ENCODE measurements around the gene UQCRC1.

The UQCRC1 gene

DNA sequence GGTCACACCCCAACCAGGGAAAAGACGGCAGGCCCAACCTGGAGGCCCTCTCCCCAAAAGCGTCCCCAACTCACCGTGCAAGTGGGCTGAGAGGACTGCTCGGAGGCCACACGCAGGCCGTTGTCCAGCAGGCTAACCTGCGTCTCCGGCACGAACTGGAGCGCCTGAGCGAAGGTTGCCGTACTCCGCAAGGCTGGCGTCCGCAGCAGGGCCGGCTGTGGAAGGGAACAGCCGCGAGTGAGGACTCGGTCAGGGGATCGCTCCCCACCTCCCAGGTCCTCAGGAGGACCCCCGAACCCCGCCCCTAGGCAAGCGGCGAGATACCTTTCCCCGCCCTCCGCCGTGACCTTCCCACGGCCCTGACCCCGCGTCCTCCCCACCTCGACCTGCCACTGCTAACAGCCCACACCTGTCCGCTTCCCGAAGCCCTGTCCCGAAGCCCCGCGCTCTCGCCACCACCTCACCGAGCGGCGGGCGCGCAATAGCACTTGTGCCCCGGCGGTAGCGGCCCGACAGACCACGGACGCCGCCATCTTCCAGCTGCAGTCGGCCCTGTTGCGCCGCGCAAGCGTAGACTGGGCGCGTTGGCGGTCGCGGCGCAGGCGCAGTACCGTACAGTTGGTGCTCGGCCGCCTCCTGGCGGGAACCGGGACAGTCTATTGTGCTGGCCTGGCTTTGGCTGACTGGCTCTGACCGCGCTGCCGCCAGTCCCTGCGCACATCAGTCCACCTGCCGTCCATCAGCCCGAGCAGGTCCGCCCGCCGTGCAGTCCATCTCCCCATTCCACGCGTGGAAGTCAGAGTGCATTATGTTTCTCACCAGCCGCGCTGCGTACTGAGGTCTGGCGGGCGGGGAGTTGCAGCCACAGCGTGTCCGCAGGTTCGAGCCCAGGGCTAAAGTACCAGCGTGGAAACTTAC is at the start of gene UQCRC1:
UQCRC1 (minus strand) TSS at position 559 of the 918 bp plus-strand sequence; CDS start at position 533, 26 bp downstream.
- Mint-ChIP-seq H3K4me3 (peak within 1 kb of the TSS; percentile 97), H3K36me3 (ENCODE audit: low read depth) (peaks cover 20% of the 10 kb centered on the region), H3K27ac (peak within 1 kb of the TSS; percentile 97), H3K4me1 (peaks cover 27% of the 10 kb centered on the region), H3K27me3 (no peaks in the 10 kb centered on the region), H3K9me3 (no peaks in the 10 kb centered on the region)
- DNase-seq, result peak; percentile 92
- ATAC-seq, result peak; percentile 95

- Mint-ChIP-seq H3K27me3 (peaks cover 15% of the 10 kb centered on the region), H3K4me1 (peaks cover 24% of the 10 kb centered on the region), H3K36me3 (ENCODE audit: low read depth) (peaks cover 3% of the 10 kb centered on the region), H3K27ac (peak overlapping the region; percentile 75), H3K4me3 (peak overlapping the region; percentile 73), H3K9me3 (no peaks in the 10 kb centered on the region)
- ATAC-seq (no peak), DNase-seq (peak; percentile 40)
Observed at GRCh38 chr3:48656841-48657281, 47.4 kb upstream of the UQCRC1 start.

DNA sequence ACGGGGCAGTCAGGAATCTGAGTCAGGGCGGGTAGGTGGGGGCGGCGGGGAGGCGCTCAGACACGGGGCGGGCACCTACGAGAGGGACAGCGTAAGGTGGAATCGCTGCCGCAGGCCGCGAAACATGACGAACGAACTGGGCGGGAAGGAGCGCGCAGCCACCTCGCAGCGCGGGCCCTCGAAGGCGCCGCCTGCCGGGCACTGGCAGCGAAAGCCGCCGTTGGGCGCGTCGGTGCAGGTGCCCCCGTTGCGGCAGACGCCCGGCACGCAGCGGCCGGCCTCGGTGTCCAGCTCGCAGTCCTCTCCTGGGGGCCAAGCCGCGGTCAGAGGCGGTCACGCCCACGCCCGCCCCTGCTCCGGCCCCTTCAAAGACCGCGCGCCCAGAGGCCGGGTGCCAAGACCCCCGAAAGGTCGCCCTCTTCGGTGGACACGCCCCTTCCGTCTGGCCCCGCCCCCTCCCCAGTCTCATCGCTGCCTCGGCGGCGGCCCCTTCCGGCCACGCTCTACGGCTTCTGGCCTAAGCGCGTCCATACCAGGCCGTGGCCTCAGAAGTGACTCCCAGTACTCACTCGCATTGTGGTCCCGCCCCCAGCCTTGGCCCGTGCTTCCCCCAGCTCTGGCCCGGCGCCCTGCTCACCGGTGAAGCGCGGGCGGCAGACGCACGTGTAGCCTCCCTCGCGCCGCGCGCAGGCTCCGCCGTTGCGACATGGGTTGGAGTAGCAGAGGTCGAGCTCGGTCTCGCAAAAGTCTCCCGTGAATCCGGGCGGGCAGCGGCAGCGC is 46.8 kb upstream of the UQCRC1 start:
- H3K9me3 Mint-ChIP-seq, result no peaks in the 10 kb centered on the region
- peaks cover 21% of the 10 kb centered on the region for H3K4me1 Mint-ChIP-seq
- DNase-seq, result peak; percentile 85
- peak overlapping the region; percentile 82 for H3K27ac Mint-ChIP-seq
- peak; percentile 81 for ATAC-seq
- H3K4me3 Mint-ChIP-seq, result peak overlapping the region; percentile 77
- H3K27me3 Mint-ChIP-seq, result peaks cover 13% of the 10 kb centered on the region
- peaks cover 3% of the 10 kb centered on the region for H3K36me3 Mint-ChIP-seq (ENCODE audit: low read depth)

DNA sequence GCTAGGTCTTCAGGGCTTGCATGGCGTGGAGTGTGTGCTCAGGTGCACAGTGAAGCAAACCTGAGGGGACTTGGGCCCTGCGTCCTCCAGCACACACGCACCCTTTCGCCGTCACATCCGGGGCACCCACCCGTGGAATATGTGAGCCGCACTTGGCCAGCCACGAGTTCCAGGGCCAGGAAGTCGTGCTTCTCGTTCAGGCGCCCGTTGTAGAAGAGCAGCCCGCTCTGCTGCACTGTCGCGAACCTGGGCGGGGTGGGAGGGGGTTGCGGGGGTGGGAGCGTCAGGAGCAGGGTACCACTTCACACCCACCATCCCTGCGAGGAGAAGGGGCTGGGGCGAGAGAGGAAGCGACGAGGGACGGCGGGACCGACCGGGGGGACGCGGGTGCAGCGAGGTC is 46.2 kb upstream of the UQCRC1 start:
- Mint-ChIP-seq H3K36me3 (ENCODE audit: low read depth) (peaks cover 3% of the 10 kb centered on the region), H3K9me3 (no peaks in the 10 kb centered on the region), H3K27me3 (peaks cover 10% of the 10 kb centered on the region), H3K4me1 (peaks cover 21% of the 10 kb centered on the region), H3K27ac (peak overlapping the region; percentile 82), H3K4me3 (peak overlapping the region; percentile 77)
- ATAC-seq (peak; percentile 38), DNase-seq (peak; percentile 60)

- no peak for ATAC-seq
- peak overlapping the region; percentile 82 for H3K27ac Mint-ChIP-seq
- peak overlapping the region; percentile 77 for H3K4me3 Mint-ChIP-seq
- H3K27me3 Mint-ChIP-seq, result peaks cover 8% of the 10 kb centered on the region
- peaks cover 3% of the 10 kb centered on the region for H3K36me3 Mint-ChIP-seq (ENCODE audit: low read depth)
- no peaks in the 10 kb centered on the region for H3K9me3 Mint-ChIP-seq
- no peak for DNase-seq
- peaks cover 21% of the 10 kb centered on the region for H3K4me1 Mint-ChIP-seq
Observed at GRCh38 chr3:48655063-48655462, 45.6 kb upstream of the UQCRC1 start.

GRCh38 chr3:48652923-48653715 is 43.7 kb upstream of the UQCRC1 start:
- no peak for ATAC-seq
- Mint-ChIP-seq H3K36me3 (ENCODE audit: low read depth) (peaks cover 3% of the 10 kb centered on the region), H3K27ac (no peak overlapping the region)

GRCh38 chr3:48651771-48652170 is 42.3 kb upstream of the UQCRC1 start:
- no peak for DNase-seq
- H3K27me3 Mint-ChIP-seq, result no peaks in the 10 kb centered on the region
- no peaks in the 10 kb centered on the region for H3K9me3 Mint-ChIP-seq
- peaks cover 3% of the 10 kb centered on the region for H3K36me3 Mint-ChIP-seq (ENCODE audit: low read depth)
- no peak for ATAC-seq
- H3K27ac Mint-ChIP-seq, result no peak overlapping the region
- H3K4me1 Mint-ChIP-seq, result peaks cover 12% of the 10 kb centered on the region
- H3K4me3 Mint-ChIP-seq, result no peak overlapping the region

More at GRCh38 chr3:48652923-48653715, 43.7 kb upstream of the UQCRC1 start:
- no peaks in the 10 kb centered on the region for H3K27me3 Mint-ChIP-seq
- H3K9me3 Mint-ChIP-seq, result no peaks in the 10 kb centered on the region
- H3K4me3 Mint-ChIP-seq, result no peak overlapping the region
- H3K4me1 Mint-ChIP-seq, result peaks cover 21% of the 10 kb centered on the region
- no peak for DNase-seq

DNA sequence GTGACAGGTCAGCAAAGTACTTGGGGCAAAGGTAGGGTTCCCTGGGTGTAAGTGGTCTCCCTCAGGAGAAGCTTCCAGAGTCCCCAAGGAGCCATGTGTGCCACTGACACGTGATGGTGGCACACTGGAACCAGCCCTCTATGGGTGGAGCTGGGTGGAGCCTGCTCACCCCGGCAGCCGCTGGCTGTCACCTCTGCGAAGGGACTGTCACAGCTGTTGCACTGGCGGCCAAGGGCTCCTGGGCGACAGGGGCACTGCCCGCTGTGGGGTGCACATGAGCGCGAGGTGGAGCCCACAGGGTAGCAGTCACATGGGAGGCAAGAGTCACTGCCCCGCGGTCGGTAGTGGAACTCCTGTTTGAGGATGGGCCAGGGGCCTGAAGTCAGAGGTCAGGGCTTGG is 41.3 kb upstream of the UQCRC1 start:
- DNase-seq (no peak), ATAC-seq (no peak)
- H3K4me3 Mint-ChIP-seq, result no peak overlapping the region
- peaks cover 3% of the 10 kb centered on the region for H3K36me3 Mint-ChIP-seq (ENCODE audit: low read depth)
- H3K4me1 Mint-ChIP-seq, result peaks cover 6% of the 10 kb centered on the region
- no peaks in the 10 kb centered on the region for H3K9me3 Mint-ChIP-seq
- H3K27ac Mint-ChIP-seq, result no peak overlapping the region
- no peaks in the 10 kb centered on the region for H3K27me3 Mint-ChIP-seq

GRCh38 chr3:48648188-48648850 is 38.9 kb upstream of the UQCRC1 start:
- H3K27me3 Mint-ChIP-seq, result no peaks in the 10 kb centered on the region

DNA sequence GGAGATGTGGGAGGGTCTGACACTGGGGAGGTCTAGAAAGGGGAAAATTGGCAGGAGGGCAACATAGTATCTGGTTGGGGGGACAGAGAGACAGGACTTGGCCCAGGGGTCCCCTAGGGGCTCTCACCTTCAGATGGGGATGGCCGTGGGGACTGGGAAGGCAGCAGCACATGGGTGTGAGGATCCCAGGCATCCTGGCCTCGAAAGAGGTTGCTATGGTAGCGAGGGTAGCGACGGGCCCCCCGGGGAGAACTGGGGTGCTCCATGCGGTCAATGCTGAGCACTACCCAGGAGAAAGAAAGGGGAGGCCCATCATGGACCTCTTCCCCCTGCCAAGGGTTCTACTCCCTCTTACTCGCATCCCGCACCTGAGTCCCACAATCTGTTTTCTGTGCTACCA is 38.3 kb upstream of the UQCRC1 start:
- H3K27me3 Mint-ChIP-seq, result no peaks in the 10 kb centered on the region
- ATAC-seq (no peak), DNase-seq (no peak)
- H3K9me3 Mint-ChIP-seq, result no peaks in the 10 kb centered on the region
- no peaks in the 10 kb centered on the region for H3K36me3 Mint-ChIP-seq (ENCODE audit: low read depth)
- no peaks in the 10 kb centered on the region for H3K4me1 Mint-ChIP-seq
- no peak overlapping the region for H3K27ac Mint-ChIP-seq
- H3K4me3 Mint-ChIP-seq, result no peak overlapping the region

More at GRCh38 chr3:48648188-48648850, 38.9 kb upstream of the UQCRC1 start:
- ATAC-seq, result no peak
- H3K4me1 Mint-ChIP-seq, result no peaks in the 10 kb centered on the region
- H3K4me3 Mint-ChIP-seq, result no peak overlapping the region
- peaks cover 3% of the 10 kb centered on the region for H3K36me3 Mint-ChIP-seq (ENCODE audit: low read depth)
- H3K9me3 Mint-ChIP-seq, result no peaks in the 10 kb centered on the region
- no peak for DNase-seq
- no peak overlapping the region for H3K27ac Mint-ChIP-seq

DNA sequence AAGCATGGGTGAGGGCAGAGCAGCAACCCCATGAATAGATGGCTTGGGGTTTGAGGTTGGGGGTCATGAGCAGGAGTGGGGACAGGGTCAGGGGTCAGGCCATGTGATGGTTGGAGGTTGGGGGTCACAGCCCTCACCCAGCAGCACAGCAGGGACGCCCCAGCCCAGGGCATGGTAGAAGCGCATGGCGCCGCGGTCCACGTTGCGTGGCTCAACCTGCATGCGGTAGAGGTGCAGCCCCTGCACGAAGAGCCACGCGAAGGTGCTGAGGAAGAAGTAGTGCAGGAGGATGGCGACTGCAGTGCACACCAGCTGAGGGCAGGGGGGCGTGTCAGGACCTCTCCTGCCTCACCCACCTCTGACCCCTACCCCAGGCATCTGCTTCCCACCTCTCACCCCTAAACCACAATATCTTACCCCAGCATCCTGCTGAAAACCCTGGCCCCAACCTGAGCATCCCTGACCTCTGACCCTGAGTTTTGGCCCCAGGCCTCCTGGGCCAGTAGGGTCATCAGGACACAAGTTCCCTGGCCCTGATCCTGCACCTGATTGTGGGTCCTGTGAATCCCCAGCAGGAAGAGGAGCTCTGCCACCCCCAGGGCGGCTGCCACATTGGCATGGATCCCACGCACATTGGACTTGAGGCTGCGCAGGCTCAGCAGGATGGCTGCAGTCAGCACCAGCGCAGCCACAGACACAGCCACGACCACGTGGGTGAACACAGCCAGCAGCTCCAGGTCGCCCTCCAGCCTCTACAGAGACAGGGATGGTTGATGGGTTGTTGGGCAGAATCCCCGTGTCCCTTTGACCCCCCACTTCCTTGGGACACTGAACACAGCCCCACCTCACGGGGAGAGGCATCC is 35.7 kb upstream of the UQCRC1 start:
- Mint-ChIP-seq H3K27me3 (no peaks in the 10 kb centered on the region), H3K4me3 (no peak overlapping the region), H3K27ac (no peak overlapping the region), H3K9me3 (no peaks in the 10 kb centered on the region), H3K4me1 (no peaks in the 10 kb centered on the region), H3K36me3 (ENCODE audit: low read depth) (no peaks in the 10 kb centered on the region)
- ATAC-seq (no peak), DNase-seq (no peak)

GRCh38 chr3:48642605-48643004 is 33.2 kb upstream of the UQCRC1 start:
- DNase-seq (no peak), ATAC-seq (no peak)
- H3K27me3 Mint-ChIP-seq, result no peaks in the 10 kb centered on the region
- H3K9me3 Mint-ChIP-seq, result no peaks in the 10 kb centered on the region
- no peak overlapping the region for H3K27ac Mint-ChIP-seq
- no peaks in the 10 kb centered on the region for H3K36me3 Mint-ChIP-seq (ENCODE audit: low read depth)
- no peaks in the 10 kb centered on the region for H3K4me1 Mint-ChIP-seq
- no peak overlapping the region for H3K4me3 Mint-ChIP-seq

GRCh38 chr3:48641396-48641795 is 31.9 kb upstream of the UQCRC1 start:
- H3K9me3 Mint-ChIP-seq, result no peaks in the 10 kb centered on the region
- ATAC-seq (no peak), DNase-seq (no peak)
- no peaks in the 10 kb centered on the region for H3K36me3 Mint-ChIP-seq (ENCODE audit: low read depth)
- no peak overlapping the region for H3K4me3 Mint-ChIP-seq
- peaks cover 7% of the 10 kb centered on the region for H3K4me1 Mint-ChIP-seq
- H3K27me3 Mint-ChIP-seq, result no peaks in the 10 kb centered on the region
- no peak overlapping the region for H3K27ac Mint-ChIP-seq
